K562 (cell line): Measurements from ENCODE around the gene TBC1D25. TPM values are rescaled to one million over a fixed set of nuclear protein-coding genes. Genes with fewer than 3 reads are reported as not detected.
A peak's percentile ranks its signal among the peaks of the same experiment; 100 is the strongest.

Source experiments
- ARID1B ChIP-seq: fragments of 450-650 bp; IDR thresholded peaks from 2 replicates; pipeline ENCODE4 v1.6.1; 2016; ENCODE audit warnings: antibody characterized with exemption, mild to moderate bottlenecking, inconsistent platforms
- BHLHE40 ChIP-seq: IDR thresholded peaks from 2 replicates; pipeline ENCODE4 v1.6.1; 2011; ENCODE audit warnings: low read length, improper control_type of control experiment
- CTBP1 ChIP-seq: fragments of 450-650 bp; IDR thresholded peaks from 2 replicates; pipeline ENCODE4 v1.6.1; 2016; ENCODE audit warnings: borderline replicate concordance
- HDAC6 ChIP-seq: IDR thresholded peaks from 2 replicates; pipeline ENCODE4 v1.6.1; 2012; ENCODE audit warnings: low read depth, mild to moderate bottlenecking, control low read depth, inconsistent platforms, low read length, moderate library complexity
- HLTF ChIP-seq: fragments of 450-650 bp; IDR thresholded peaks from 2 replicates; pipeline ENCODE4 v1.6.1; 2016
- LCOR ChIP-seq: sonication (generic); formaldehyde crosslinking; IDR thresholded peaks from 2 replicates; pipeline ENCODE4 v1.8.0; 2022; ENCODE audit warnings: mild to moderate bottlenecking, missing genetic modification reagents
- TGIF2 ChIP-seq: sonication (generic); formaldehyde crosslinking; IDR thresholded peaks from 2 replicates; pipeline ENCODE4 v1.8.1; 2022; ENCODE audit warnings: mild to moderate bottlenecking, missing genetic modification reagents, moderate library complexity
- ZNF146 ChIP-seq: IDR thresholded peaks from one replicate; pipeline ENCODE4 v1.6.1; 2018; ENCODE audit warnings: missing compliant biosample characterization; ENCODE audit not compliant: unreplicated experiment
- ZNF57 ChIP-seq: fragments of 450-650 bp; formaldehyde crosslinking; IDR thresholded peaks from 2 replicates; pipeline ENCODE4 v1.4.0; 2020; ENCODE audit warnings: mild to moderate bottlenecking, moderate library complexity
- ZNF644 ChIP-seq: fragments of 200-800 bp; sonication (Bioruptor generic); IDR thresholded peaks from 2 replicates; pipeline ENCODE4 v1.6.1; 2016; ENCODE audit warnings: low read depth, missing genetic modification characterization, missing compliant biosample characterization
- ZNF707 ChIP-seq: fragments of 250-450 bp; sonication (Bioruptor Pico); conservative IDR thresholded peaks from 2 replicates; pipeline ENCODE4 v1.8.0; 2022; ENCODE audit warnings: inconsistent platforms, mild to moderate bottlenecking, moderate library complexity
- ZNF778 ChIP-seq: fragments of 450-650 bp; formaldehyde crosslinking; IDR thresholded peaks from 2 replicates; pipeline ENCODE4 v1.4.0; 2020; ENCODE audit warnings: mild to moderate bottlenecking, moderate library complexity
- polyA plus RNA-seq, 8 experiments: library from polyadenylated mRNA; depleted of rRNA in 4 of 8; stranded (reverse) in 5 of 8; unstranded in 3 of 8; fragments of >200 nt; fragmentation: Nextera tagmentation in 2 of 8; fragmentation: Illumina TruSeq in 1 of 8; extraction: Ambion mirVana in 2 of 8; extraction: Trizol in 1 of 8; gene quantifications; 2 replicates each; pipeline versions ENCODE4 v1.2.1 to v1.2.3, GENCODE V29; 2011 to 2014; ENCODE audit warnings: inconsistent platforms in 1 of 8, missing spikeins in 1 of 8
- total RNA-seq, 7 experiments: library from RNA; depleted of rRNA in 6 of 7; stranded (reverse); fragments of >200 nt in 6 of 7; fragmentation: Illumina TruSeq in 2 of 7; extraction: Trizol in 2 of 7; gene quantifications; 2 replicates each; pipeline versions ENCODE4 v1.2.1 to v1.2.3, GENCODE V29; 2011 to 2021; ENCODE audit warnings: low replicate concordance in 1 of 7
- TF ChIP-seq, protein P1 (sequence below): sonication (generic); formaldehyde crosslinking; IDR thresholded peaks from 2 replicates; pipeline ENCODE4 v1.8.1; 2023; ENCODE audit warnings: mild to moderate bottlenecking, missing genetic modification reagents
- TF ChIP-seq, protein P2 (sequence below): conservative IDR thresholded peaks from 2 replicates; pipeline ENCODE4 v1.6.1; 2011; ENCODE audit warnings: low read depth, mild to moderate bottlenecking, low read length; ENCODE audit not compliant: control insufficient read depth
- TF ChIP-seq, protein P3 (sequence below): fragments of 250-450 bp; sonication (Bioruptor Pico); IDR thresholded peaks from 2 replicates; pipeline ENCODE4 v1.8.0; 2021; ENCODE audit warnings: borderline replicate concordance, mild to moderate bottlenecking, moderate library complexity; ENCODE audit not compliant: poor library complexity, severe bottlenecking
- TF ChIP-seq, protein P4 (sequence below), 2 experiments: IDR thresholded peaks in 1 of 2; conservative IDR thresholded peaks in 1 of 2; 2 replicates each; pipeline ENCODE4 v1.6.1; 2016; ENCODE audit warnings: low read depth in 2 of 2, mild to moderate bottlenecking in 1 of 2, missing compliant biosample characterization in 1 of 2, missing genetic modification characterization in 1 of 2, moderate library complexity in 1 of 2
- TF ChIP-seq, protein P5 (sequence below): fragments of 450-650 bp; formaldehyde crosslinking; IDR thresholded peaks from 2 replicates; pipeline ENCODE4 v1.4.0; 2022; ENCODE audit warnings: missing genetic modification characterization

Gene TBC1D25
- total and polyA plus RNA-seq, 9 of the 15 experiments (the other 6 are each of a cell fraction or from before 2014, with no cell fraction given), result 0.62 to 10.6 (median 3.9) TPM

DNA sequence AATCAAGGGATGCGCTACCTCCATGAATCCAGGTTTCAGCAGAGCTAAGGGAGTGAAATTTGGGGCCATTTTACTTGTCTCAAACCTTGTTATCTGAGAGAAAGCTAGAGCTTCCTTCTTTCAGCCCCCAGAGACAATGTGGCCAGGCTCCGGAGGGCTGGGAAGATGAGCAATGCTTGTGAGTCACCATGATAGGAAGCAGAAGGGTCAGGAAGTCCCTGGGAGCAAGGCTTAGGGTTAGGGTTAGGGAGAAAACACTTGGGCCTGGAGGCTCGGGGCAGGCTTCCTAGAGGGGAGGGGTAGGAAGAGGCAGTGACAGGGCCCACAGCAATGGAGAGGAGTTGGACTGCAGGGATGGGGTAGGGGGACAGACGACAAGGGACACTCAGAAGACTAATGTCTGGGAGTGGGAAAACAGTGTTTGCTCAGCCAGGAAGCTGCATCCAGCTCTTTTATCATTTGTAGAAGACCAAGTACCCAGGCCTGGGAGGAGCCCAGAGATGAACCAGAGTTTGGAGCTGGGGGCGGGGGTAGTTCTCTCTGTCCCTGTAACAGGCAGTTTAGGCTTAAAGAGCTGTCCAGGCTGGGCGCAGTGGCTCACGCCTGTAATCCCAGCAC lies 47.1 kb upstream of the TBC1D25 start (continued):
- TF ChIP-seq, protein P1, sequence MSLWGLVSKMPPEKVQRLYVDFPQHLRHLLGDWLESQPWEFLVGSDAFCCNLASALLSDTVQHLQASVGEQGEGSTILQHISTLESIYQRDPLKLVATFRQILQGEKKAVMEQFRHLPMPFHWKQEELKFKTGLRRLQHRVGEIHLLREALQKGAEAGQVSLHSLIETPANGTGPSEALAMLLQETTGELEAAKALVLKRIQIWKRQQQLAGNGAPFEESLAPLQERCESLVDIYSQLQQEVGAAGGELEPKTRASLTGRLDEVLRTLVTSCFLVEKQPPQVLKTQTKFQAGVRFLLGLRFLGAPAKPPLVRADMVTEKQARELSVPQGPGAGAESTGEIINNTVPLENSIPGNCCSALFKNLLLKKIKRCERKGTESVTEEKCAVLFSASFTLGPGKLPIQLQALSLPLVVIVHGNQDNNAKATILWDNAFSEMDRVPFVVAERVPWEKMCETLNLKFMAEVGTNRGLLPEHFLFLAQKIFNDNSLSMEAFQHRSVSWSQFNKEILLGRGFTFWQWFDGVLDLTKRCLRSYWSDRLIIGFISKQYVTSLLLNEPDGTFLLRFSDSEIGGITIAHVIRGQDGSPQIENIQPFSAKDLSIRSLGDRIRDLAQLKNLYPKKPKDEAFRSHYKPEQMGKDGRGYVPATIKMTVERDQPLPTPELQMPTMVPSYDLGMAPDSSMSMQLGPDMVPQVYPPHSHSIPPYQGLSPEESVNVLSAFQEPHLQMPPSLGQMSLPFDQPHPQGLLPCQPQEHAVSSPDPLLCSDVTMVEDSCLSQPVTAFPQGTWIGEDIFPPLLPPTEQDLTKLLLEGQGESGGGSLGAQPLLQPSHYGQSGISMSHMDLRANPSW, result no peak
- TF ChIP-seq HLTF (no peak), ZNF778 (CRISPR knock-in tag) (no peak), TGIF2 (CRISPR knock-in tag) (no peak), ZNF146 (CRISPR knock-in tag) (no peak), CTBP1 (peak; percentile 39; the same call in 1 of the 2 replicates), ARID1B (peak; percentile 66), HDAC6 (no peak), LCOR (CRISPR knock-in tag) (0 out of 2 replicates have a peak, but pooled peaks have one; percentile 56), ZNF707 (CRISPR knock-in tag) (no peak), BHLHE40 (no peak), ZNF644 (tag) (no peak), ZNF57 (CRISPR knock-in tag) (no peak)
- TF ChIP-seq, protein P2, sequence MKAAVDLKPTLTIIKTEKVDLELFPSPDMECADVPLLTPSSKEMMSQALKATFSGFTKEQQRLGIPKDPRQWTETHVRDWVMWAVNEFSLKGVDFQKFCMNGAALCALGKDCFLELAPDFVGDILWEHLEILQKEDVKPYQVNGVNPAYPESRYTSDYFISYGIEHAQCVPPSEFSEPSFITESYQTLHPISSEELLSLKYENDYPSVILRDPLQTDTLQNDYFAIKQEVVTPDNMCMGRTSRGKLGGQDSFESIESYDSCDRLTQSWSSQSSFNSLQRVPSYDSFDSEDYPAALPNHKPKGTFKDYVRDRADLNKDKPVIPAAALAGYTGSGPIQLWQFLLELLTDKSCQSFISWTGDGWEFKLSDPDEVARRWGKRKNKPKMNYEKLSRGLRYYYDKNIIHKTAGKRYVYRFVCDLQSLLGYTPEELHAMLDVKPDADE, result no peak
- TF ChIP-seq, protein P3, sequence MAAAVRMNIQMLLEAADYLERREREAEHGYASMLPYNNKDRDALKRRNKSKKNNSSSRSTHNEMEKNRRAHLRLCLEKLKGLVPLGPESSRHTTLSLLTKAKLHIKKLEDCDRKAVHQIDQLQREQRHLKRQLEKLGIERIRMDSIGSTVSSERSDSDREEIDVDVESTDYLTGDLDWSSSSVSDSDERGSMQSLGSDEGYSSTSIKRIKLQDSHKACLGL (CRISPR knock-in tag), result no peak
- TF ChIP-seq, protein P4, sequence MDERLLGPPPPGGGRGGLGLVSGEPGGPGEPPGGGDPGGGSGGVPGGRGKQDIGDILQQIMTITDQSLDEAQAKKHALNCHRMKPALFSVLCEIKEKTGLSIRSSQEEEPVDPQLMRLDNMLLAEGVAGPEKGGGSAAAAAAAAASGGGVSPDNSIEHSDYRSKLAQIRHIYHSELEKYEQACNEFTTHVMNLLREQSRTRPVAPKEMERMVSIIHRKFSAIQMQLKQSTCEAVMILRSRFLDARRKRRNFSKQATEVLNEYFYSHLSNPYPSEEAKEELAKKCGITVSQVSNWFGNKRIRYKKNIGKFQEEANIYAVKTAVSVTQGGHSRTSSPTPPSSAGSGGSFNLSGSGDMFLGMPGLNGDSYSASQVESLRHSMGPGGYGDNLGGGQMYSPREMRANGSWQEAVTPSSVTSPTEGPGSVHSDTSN (CRISPR knock-in tag; IDR thresholded peaks at IDR 0.05; ENCODE audit: low read depth), result no peak
- TF ChIP-seq, protein P4 (tag; conservative IDR thresholded peaks at IDR 0.05; ENCODE audit: low read depth), result no peak
- TF ChIP-seq, protein P5, sequence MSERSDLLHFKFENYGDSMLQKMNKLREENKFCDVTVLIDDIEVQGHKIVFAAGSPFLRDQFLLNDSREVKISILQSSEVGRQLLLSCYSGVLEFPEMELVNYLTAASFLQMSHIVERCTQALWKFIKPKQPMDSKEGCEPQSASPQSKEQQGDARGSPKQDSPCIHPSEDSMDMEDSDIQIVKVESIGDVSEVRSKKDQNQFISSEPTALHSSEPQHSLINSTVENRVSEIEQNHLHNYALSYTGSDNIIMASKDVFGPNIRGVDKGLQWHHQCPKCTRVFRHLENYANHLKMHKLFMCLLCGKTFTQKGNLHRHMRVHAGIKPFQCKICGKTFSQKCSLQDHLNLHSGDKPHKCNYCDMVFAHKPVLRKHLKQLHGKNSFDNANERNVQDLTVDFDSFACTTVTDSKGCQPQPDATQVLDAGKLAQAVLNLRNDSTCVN (CRISPR knock-in tag), result no peak
